Heart left ventricle (tissue), 16 donors: ENCODE measurements around the gene CUBN. TPM values are rescaled to one million over a fixed set of nuclear protein-coding genes. Genes with fewer than 3 reads are reported as not detected.

Experiments
- ATAC-seq, 4 donors: fragments of 200-7000 bp; cut with Tn5 transposase; one replicate each; pipeline ENCODE4 v1.9.1; 2020 to 2022; ENCODE audit warnings: moderate library complexity in 4 of 4, mild to moderate bottlenecking in 3 of 4, moderate number of reproducible peaks in 1 of 4
- DNase-seq, 5 donors: peaks; one replicate each; pipeline ENCODE4 v3.0.0-alpha.2; 2020
- H3K27ac ChIP-seq, 12 donors: fragments of 200-600 bp; sonication (generic) in 4 of 12; one replicate each; pipeline versions ENCODE4 v1.5.0 to v1.8.0; 2016 to 2022; ENCODE audit warnings: mild to moderate bottlenecking in 2 of 12
- H3K27me3 ChIP-seq, 9 donors: fragments of 200-600 bp; sonication (generic) in 2 of 9; one replicate each; pipeline versions ENCODE4 v1.5.1 to v1.8.0; 2016 to 2022; ENCODE audit warnings: mild to moderate bottlenecking in 3 of 9
- H3K36me3 ChIP-seq, 9 donors: fragments of 200-600 bp; sonication (generic) in 2 of 9; one replicate each; pipeline versions ENCODE4 v1.5.0 to v1.8.0; 2018 to 2022; ENCODE audit warnings: mild to moderate bottlenecking in 2 of 9
- H3K4me1 ChIP-seq, 12 donors: fragments of 200-600 bp; sonication (generic) in 4 of 12; one replicate each; pipeline versions ENCODE4 v1.5.0 to v1.8.0; 2016 to 2022; ENCODE audit warnings: mild to moderate bottlenecking in 3 of 12
- H3K4me3 ChIP-seq, 12 donors: fragments of 200-600 bp; sonication (generic) in 4 of 12; one replicate each; pipeline versions ENCODE4 v1.5.0 to v1.8.0; 2017 to 2022; ENCODE audit warnings: mild to moderate bottlenecking in 9 of 12, moderate library complexity in 4 of 12
- H3K9me3 ChIP-seq, 12 donors: fragments of 200-600 bp; sonication (generic) in 4 of 12; one replicate each; pipeline versions ENCODE4 v1.5.0 to v1.8.0; 2016 to 2022; ENCODE audit warnings: mild to moderate bottlenecking in 1 of 12
- CTCF ChIP-seq, 12 donors: fragments of 200-600 bp; sonication (generic) in 4 of 12; IDR thresholded peaks; one replicate each; pipeline versions ENCODE4 v1.5.0 to v1.8.0; 2018 to 2022; ENCODE audit warnings: antibody characterized with exemption in 12 of 12, mild to moderate bottlenecking in 5 of 12
- POLR2A ChIP-seq, 2 donors: fragments of 450-650 bp; IDR thresholded peaks; one replicate each; pipeline ENCODE4 v1.6.1; 2017; ENCODE audit warnings: antibody characterized with exemption in 2 of 2, mild to moderate bottlenecking in 2 of 2, moderate library complexity in 2 of 2
- WGBS, 4 donors: extraction: QIAGEN DNeasy Blood & Tissue Kit in 2 of 4; methylation state at CpG; one replicate each; pipeline versions ENCODE4 v1.1.5 to v1.1.7; 2013 to 2018; 5-methylcytosine and 5-hydroxymethylcytosine counted together
- intact Hi-C, 10 donors: fragments of 100-400 bp; cut with DNase I; formaldehyde crosslinking; loops; one replicate each; pipeline versions ENCODE4 v1.11.1 to v1.14.2; 2022
- polyA plus RNA-seq, 2 donors: library from polyadenylated mRNA; stranded (reverse); fragments of 200-250 nt; gene quantifications; one replicate each; pipeline ENCODE4 v1.2.3, GENCODE V29; 2013
- total RNA-seq, 9 donors: library from RNA; depleted of rRNA in 2 of 9; stranded (reverse); fragments of >200 nt in 2 of 9; fragmentation: NEBNext Ultra II Directional in 3 of 9; extraction: Animal tissue kit (Norgen Biotek cat#: 25700) in 3 of 9; gene quantifications; one replicate each; pipeline versions ENCODE4 v1.1.0 to v1.2.4, GENCODE V29; 2016 to 2023
- donor health status: ischemic (EF 13 %, LVEDD 7.1; RV severe dilation, severe dysfunction).
- donor health status: healthy with polysubstance abuse.
- donor health status: DM: no; HTN: yes; CAD: no.
- donor health status: DM: no; HTN: no; CAD: no.
- donor health status: ischemic (EF 25% LVEDD 6.9; RV normal size, moderate dysfunction).
- donor health status: ischemic (EF 25% LVEDD 5.7; RV mildly dilated, moderate dysfunction).
- donor health status: healthy.
- donor health status: DM: yes; HTN: yes; CAD: no.
- donor health status: ischemic (EF 35%, LVEDD 5.7; RV mildly dilated, moderate dysfunction).
- donor health status: nonischemic (EF 11% LVEDD 7.7; RV severe dilation, severe dysfunction).
- donor health status: DM: yes; HTN: yes; CAD: no.
- donor health status: PGD.
- donor health status: ischemic (EF 29% LVEDD 5.4; RV normal size, mild dysfunction).
- donor health status: nonischemic (EF 23%, LVEDD 6.1; RV moderate dilation, normal function).

CUBN gene
- total and polyA plus RNA-seq, 11 donors = 0.07 to 1.5 (median 0.44) TPM

GRCh38 chr10:16975188-16975587 is 154.4 kb downstream of the CUBN start:
- DNase-seq (no peak), ATAC-seq (no peak)
- Histone ChIP-seq H3K4me1 (no peaks in the 10 kb centered on the region), H3K27me3 (no peaks in the 10 kb centered on the region), H3K4me3 (no peak overlapping the region), H3K36me3 (no peaks in the 10 kb centered on the region), H3K27ac (no peak overlapping the region), H3K9me3 (peaks cover 0 to 6% (median 0%) of the 10 kb centered on the region in 12 donors)
- WGBS, 4 donors = 60 to 81% (median 76%) methylated on average over 3 of the region's 3 CpGs
- TF ChIP-seq POLR2A (IDR thresholded peaks at IDR 0.05) (no peak), CTCF (IDR thresholded peaks at IDR 0.05) (no peak)
- intact Hi-C loops = no loop called here

DNA sequence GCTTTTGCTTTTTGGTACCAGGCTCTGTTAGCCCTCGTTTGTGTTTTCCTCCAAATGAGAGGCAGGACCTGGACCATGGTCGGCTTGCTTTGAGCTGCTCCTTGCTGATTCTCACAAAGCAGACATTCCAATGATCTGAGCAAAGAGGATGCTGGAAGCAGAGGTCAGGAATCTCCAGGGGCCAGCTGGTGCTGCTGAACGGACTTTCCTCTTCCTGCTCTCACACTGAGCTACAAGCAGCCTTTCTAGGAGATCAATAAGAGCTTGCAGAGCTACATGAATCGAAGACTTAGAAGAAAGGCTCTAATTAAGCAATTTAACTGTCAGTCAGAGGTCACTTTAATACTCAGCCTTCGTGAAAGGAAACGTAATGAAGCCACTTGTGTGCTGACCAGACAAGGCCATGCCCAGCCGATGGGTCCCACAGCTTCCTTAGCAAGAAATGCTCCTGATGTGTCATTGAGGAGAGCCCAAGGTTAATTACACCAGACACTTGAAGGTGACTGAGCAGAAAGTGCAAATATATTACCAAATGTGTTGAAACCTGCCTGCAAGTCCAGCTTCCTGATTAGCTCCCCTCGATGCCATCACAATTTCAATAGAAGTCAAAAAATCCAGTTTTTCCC is 161.1 kb downstream of the CUBN start:
- H3K4me3 ChIP-seq = peak overlapping the region in 5 of 12 donors; percentile 4 to 24 (median 14)
- no peak for TF ChIP-seq POLR2A (IDR thresholded peaks at IDR 0.05)
- no peak for TF ChIP-seq CTCF (IDR thresholded peaks at IDR 0.05)
- H3K36me3 ChIP-seq = no peaks in the 10 kb centered on the region
- peak overlapping the region in 10 of 12 donors; percentile 31 to 81 (median 63) for H3K27ac ChIP-seq
- 33 to 48% (median 39%) methylated on average over 8 of the region's 8 CpGs for WGBS, 4 donors
- DNase-seq (peak in 4 of 5 donors; percentile 49 to 59 (median 54)), ATAC-seq (peak; percentile 42 to 89 (median 78))
- intact Hi-C loops = no loop called here
- H3K27me3 ChIP-seq = peaks cover 0 to 7% (median 0%) of the 10 kb centered on the region in 9 donors
- peaks cover 0 to 37% (median 25%) of the 10 kb centered on the region in 12 donors for H3K4me1 ChIP-seq
- no peaks in the 10 kb centered on the region for H3K9me3 ChIP-seq

DNA sequence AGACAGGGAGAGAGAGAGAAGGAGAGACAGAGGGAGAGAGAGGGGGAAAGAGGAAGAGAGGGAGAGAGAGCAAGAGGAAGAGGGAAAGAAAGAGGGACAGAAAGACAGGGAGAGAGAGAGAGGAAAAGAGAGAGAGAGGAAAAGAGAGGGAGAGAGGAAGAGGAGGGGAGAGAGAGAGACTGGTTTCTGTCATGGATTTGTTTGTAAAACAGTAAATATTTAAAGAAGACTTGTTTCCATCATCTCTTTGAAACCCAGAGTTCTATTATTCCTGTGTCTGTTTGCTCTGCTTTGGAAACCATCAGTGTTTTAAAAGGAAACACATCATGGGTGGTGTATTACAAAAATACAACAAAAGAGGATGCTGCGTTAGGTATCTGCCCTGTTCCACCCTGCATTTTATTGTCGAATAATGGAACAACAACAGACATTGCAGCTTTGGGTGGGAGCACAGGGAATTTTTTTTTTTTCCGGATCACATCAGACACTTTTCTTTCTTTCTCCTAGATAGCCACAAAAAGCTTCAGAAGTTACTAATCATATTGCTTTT is 161.7 kb downstream of the CUBN start:
- H3K27me3 ChIP-seq = peaks cover 0 to 7% (median 0%) of the 10 kb centered on the region in 9 donors
- TF ChIP-seq POLR2A (IDR thresholded peaks at IDR 0.05) (no peak), CTCF (IDR thresholded peaks at IDR 0.05) (no peak)
- peak overlapping the region in 5 of 12 donors; percentile 4 to 24 (median 14) for H3K4me3 ChIP-seq
- no peak for DNase-seq
- H3K27ac ChIP-seq = peak overlapping the region in 10 of 12 donors; percentile 31 to 81 (median 63)
- 46 to 57% (median 47%) methylated on average over 3 of the region's 3 CpGs for WGBS, 4 donors
- intact Hi-C loops = no loop called here
- H3K9me3 ChIP-seq = no peaks in the 10 kb centered on the region
- H3K36me3 ChIP-seq = no peaks in the 10 kb centered on the region
- H3K4me1 ChIP-seq = peaks cover 0 to 37% (median 25%) of the 10 kb centered on the region in 12 donors
- ATAC-seq = peak in 2 of 4 donors; percentile 45 to 62
